ENCODE measurements around the gene REV1. TPM values are rescaled to one million over a fixed set of nuclear protein-coding genes. Genes with fewer than 3 reads are reported as not detected.

REV1 gene
- total and polyA plus RNA-seq, 9 of the 15 experiments (the other 6 are each of a cell fraction or from before 2014, with no cell fraction given): 12.8 to 54.4 (median 29.6) TPM

GRCh38 chr2:99522157-99522556 lies 32.3 kb upstream of the REV1 start:
- Histone ChIP-seq H3K4me2 (ENCODE audit: insufficient read depth, low read length) (no peak overlapping the region), H3K4me3 (no peak overlapping the region), H3K79me2 (ENCODE audit: control insufficient read depth, insufficient read depth, low read length) (no peaks in the 10 kb centered on the region), H2AFZ (ENCODE audit: low read depth, low read length) (no peak overlapping the region), H3K9me3 (replicated peaks; ENCODE audit: control insufficient read depth, insufficient read depth, low read depth, low read length) (no peaks in the 10 kb centered on the region), H3K9me1 (ENCODE audit: control insufficient read depth, insufficient read depth, low read length) (no peaks in the 10 kb centered on the region), H3K27ac (ENCODE audit: extremely low read depth, low read depth, low read length) (no peak overlapping the region), H4K20me1 (replicated peaks; ENCODE audit: control insufficient read depth, insufficient read depth, low read length) (no peaks in the 10 kb centered on the region), H3K36me3 (ENCODE audit: control insufficient read depth, insufficient read depth, low read length) (no peaks in the 10 kb centered on the region), H3K27me3 (ENCODE audit: control insufficient read depth in 2 of 2, insufficient read depth in 2 of 2, low read length in 2 of 2) (peaks cover 16 to 46% of the 10 kb centered on the region in 2 experiments; a peak in 4 of 5 replicates), H3K9ac (ENCODE audit: insufficient read depth in 1 of 2, low read depth in 2 of 2, low read length in 2 of 2) (no peak overlapping the region), H3K4me1 (replicated peaks in 1 of 2; ENCODE audit: control insufficient read depth in 2 of 2, insufficient read depth in 2 of 2, low read length in 2 of 2) (no peaks in the 10 kb centered on the region; a peak in 1 of 5 replicates)
- ChIA-PET POLR2A (no interaction called here), CTCF (ENCODE audit: low intra/inter-chr PET ratio) (no interaction called here)
- BruUV-seq (replicated peaks): no TSS peak
- DNase-seq (ENCODE audit: extremely low read depth in 1 of 4, low spot score in 3 of 4): no peak
- intact Hi-C loops (cut with micrococcal nuclease): no loop called here
- TF ChIP-seq C11orf30 (IDR thresholded peaks at IDR 0.05; ENCODE audit: low read depth) (peak; percentile 79), FOXJ3 (CRISPR knock-in tag; IDR thresholded peaks at IDR 0.05) (no peak), SUPT5H (IDR thresholded peaks at IDR 0.05) (no peak), MAFK (IDR thresholded peaks at IDR 0.05; ENCODE audit: low read length) (peak; percentile 73), GTF2A2 (tag; IDR thresholded peaks at IDR 0.05) (no peak), ZNF561 (CRISPR knock-in tag; conservative IDR thresholded peaks at IDR 0.05) (no peak), MAFF (IDR thresholded peaks at IDR 0.05; ENCODE audit: low read length) (peak; percentile 83), MAFG (tag; conservative IDR thresholded peaks at IDR 0.05) (peak; percentile 75), ZNF316 (IDR thresholded peaks at IDR 0.05) (peak; percentile 88)
- in situ Hi-C loops (cut with MboI): no loop called here
- WGBS (ENCODE audit: insufficient coverage, low coverage, missing lambda C conversion rate): 7% methylated on average over 2 of the region's 2 CpGs
- FAIRE-seq: no peak
- no peak for ATAC-seq

- H2AFZ ChIP-seq (ENCODE audit: low read depth, low read length): no peak overlapping the region
- H3K4me1 ChIP-seq (replicated peaks in 1 of 2; ENCODE audit: control insufficient read depth in 2 of 2, insufficient read depth in 2 of 2, low read length in 2 of 2): no peaks in the 10 kb centered on the region; a peak in 1 of 5 replicates
- H3K79me2 ChIP-seq (ENCODE audit: control insufficient read depth, insufficient read depth, low read length): no peaks in the 10 kb centered on the region
- no peak for TF ChIP-seq ZBTB2 (IDR thresholded peaks at IDR 0.05)
- TF ChIP-seq JUN (IDR thresholded peaks at IDR 0.05; ENCODE audit: borderline replicate concordance, low read depth, low read length): no peak
- TF ChIP-seq JUN (CRISPR knock-in tag; IDR thresholded peaks at IDR 0.05; ENCODE audit: borderline replicate concordance): no peak
- TF ChIP-seq NFE2 (IDR thresholded peaks at IDR 0.05; ENCODE audit: low read depth): no peak
- TF ChIP-seq WHSC1 (IDR thresholded peaks at IDR 0.05; ENCODE audit: low read length): no peak
- peaks cover 15 to 43% of the 10 kb centered on the region in 2 experiments; a peak in 4 of 5 replicates for H3K27me3 ChIP-seq (ENCODE audit: control insufficient read depth in 2 of 2, insufficient read depth in 2 of 2, low read length in 2 of 2)
- intact Hi-C loops (cut with micrococcal nuclease) (no loop called here), in situ Hi-C loops (cut with MboI) (no loop called here)
- DNase-seq (ENCODE audit: extremely low read depth in 1 of 4, low spot score in 3 of 4) (no peak), ATAC-seq (no peak), FAIRE-seq (no peak)
- H3K4me2 ChIP-seq (ENCODE audit: insufficient read depth, low read length): no peak overlapping the region
- no peaks in the 10 kb centered on the region for H4K20me1 ChIP-seq (replicated peaks; ENCODE audit: control insufficient read depth, insufficient read depth, low read length)
- ChIA-PET POLR2A (no interaction called here), CTCF (ENCODE audit: low intra/inter-chr PET ratio) (no interaction called here)
- no peaks in the 10 kb centered on the region for H3K9me3 ChIP-seq (replicated peaks; ENCODE audit: control insufficient read depth, insufficient read depth, low read depth, low read length)
- H3K27ac ChIP-seq (ENCODE audit: extremely low read depth, low read depth, low read length): no peak overlapping the region
- WGBS (ENCODE audit: insufficient coverage, low coverage, missing lambda C conversion rate): 0% methylated on average over 3 of the region's 3 CpGs
- no peaks in the 10 kb centered on the region for H3K36me3 ChIP-seq (ENCODE audit: control insufficient read depth, insufficient read depth, low read length)
- no peak overlapping the region for H3K9ac ChIP-seq (ENCODE audit: insufficient read depth in 1 of 2, low read depth in 2 of 2, low read length in 2 of 2)
- no peaks in the 10 kb centered on the region for H3K9me1 ChIP-seq (ENCODE audit: control insufficient read depth, insufficient read depth, low read length)
- no TSS peak for BruUV-seq (replicated peaks)
- no peak overlapping the region for H3K4me3 ChIP-seq
These were observed 31.0 kb upstream of the REV1 start for GRCh38 chr2:99520813-99521212.
